Ovary (tissue), 3 donors: Measurements from ENCODE around the gene CCDC60.
"Not testable (repeated sequence)": the region's sequence is repeated elsewhere in the genome, so short reads cannot be mapped to it uniquely, and the experiment has no call there.

Experiments
- CTCF ChIP-seq, 3 donors: fragments of 450-650 bp in 2 of 3; fragments of 200-600 bp in 1 of 3; IDR thresholded peaks; one replicate each; pipeline versions ENCODE4 v1.5.1 to v1.8.0; 2016 to 2022; ENCODE audit warnings: antibody characterized with exemption in 3 of 3, mild to moderate bottlenecking in 1 of 3
- POLR2A ChIP-seq: fragments of 450-650 bp; IDR thresholded peaks from one replicate; pipeline ENCODE4 v1.6.1; 2017; ENCODE audit warnings: antibody characterized with exemption, mild to moderate bottlenecking, moderate library complexity
- donor health status: DM: no; HTN: no; CAD: no.

GRCh38 chr12:119360366-119360765 is 25.8 kb downstream of the CCDC60 start:
- TF ChIP-seq CTCF (IDR thresholded peaks at IDR 0.05); POLR2A: not testable (repeated sequence)
